Measurements from ENCODE around the gene PACS1. TPM values are rescaled to one million over a fixed set of nuclear protein-coding genes. Genes with fewer than 3 reads are reported as not detected.
A peak's percentile ranks its signal among the peaks of the same experiment; 100 is the strongest.
"Not testable (repeated sequence)": the region's sequence is repeated elsewhere in the genome, so short reads cannot be mapped to it uniquely, and the experiment has no call there.

The PACS1 gene
- 18.6 and 31.5 TPM in 2 replicates for total RNA-seq (ENCODE audit: low replicate concordance)

DNA sequence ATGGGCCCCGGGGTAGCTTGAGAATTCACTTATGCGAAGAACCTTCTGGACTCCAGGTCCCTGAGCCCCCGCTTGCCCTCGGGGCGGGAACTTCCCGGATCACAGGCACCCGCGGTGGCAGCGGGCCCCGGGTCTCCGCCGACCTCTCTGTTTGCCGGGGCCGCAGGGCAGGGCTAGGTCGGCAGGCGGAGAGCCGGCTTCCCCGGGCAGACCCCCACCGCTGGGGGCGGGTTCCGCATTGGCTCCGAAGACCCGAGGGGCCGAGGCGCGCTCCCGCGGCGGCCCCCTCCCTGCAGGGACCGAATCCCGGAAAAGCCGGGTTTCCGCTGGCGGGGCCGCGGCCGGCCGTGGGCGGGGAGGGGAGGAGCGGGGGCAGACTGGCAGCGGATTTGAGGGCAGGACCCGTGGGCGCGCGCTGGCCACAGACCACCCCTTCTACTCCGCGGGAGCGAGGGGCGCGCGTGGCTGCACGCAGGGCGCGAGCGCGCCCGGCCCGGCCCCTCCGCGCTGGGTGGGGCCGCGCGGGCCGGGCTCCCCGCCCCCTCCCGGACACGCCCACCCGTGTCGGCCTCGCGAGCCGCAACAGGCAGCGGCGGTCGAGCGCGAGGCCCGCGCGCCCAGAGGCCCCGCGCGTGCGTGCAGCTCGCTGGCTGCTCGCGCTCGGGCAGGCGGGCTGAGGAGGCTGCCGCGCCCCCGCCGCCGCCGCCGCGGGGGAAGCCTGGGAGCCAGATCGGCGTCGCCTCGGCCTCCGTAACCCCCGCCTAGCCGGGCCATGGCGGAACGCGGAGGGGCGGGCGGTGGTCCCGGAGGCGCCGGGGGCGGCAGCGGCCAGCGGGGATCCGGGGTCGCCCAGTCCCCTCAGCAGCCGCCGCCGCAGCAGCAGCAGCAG lies at the start of gene PACS1:
PACS1 (plus strand) TSS at position 558 of the 889 bp plus-strand sequence; CDS start at position 773, 215 bp downstream.
- TF ChIP-seq, protein P1, sequence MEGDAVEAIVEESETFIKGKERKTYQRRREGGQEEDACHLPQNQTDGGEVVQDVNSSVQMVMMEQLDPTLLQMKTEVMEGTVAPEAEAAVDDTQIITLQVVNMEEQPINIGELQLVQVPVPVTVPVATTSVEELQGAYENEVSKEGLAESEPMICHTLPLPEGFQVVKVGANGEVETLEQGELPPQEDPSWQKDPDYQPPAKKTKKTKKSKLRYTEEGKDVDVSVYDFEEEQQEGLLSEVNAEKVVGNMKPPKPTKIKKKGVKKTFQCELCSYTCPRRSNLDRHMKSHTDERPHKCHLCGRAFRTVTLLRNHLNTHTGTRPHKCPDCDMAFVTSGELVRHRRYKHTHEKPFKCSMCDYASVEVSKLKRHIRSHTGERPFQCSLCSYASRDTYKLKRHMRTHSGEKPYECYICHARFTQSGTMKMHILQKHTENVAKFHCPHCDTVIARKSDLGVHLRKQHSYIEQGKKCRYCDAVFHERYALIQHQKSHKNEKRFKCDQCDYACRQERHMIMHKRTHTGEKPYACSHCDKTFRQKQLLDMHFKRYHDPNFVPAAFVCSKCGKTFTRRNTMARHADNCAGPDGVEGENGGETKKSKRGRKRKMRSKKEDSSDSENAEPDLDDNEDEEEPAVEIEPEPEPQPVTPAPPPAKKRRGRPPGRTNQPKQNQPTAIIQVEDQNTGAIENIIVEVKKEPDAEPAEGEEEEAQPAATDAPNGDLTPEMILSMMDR (IDR thresholded peaks at IDR 0.05; ENCODE audit: insufficient read depth, low read length): no peak
- peak within 1 kb of the TSS; percentile 75 for H3K4me3 ChIP-seq (ENCODE audit: low read depth, low read length)
- DNase-seq (ENCODE audit: low read depth): peak; percentile 83

DNA sequence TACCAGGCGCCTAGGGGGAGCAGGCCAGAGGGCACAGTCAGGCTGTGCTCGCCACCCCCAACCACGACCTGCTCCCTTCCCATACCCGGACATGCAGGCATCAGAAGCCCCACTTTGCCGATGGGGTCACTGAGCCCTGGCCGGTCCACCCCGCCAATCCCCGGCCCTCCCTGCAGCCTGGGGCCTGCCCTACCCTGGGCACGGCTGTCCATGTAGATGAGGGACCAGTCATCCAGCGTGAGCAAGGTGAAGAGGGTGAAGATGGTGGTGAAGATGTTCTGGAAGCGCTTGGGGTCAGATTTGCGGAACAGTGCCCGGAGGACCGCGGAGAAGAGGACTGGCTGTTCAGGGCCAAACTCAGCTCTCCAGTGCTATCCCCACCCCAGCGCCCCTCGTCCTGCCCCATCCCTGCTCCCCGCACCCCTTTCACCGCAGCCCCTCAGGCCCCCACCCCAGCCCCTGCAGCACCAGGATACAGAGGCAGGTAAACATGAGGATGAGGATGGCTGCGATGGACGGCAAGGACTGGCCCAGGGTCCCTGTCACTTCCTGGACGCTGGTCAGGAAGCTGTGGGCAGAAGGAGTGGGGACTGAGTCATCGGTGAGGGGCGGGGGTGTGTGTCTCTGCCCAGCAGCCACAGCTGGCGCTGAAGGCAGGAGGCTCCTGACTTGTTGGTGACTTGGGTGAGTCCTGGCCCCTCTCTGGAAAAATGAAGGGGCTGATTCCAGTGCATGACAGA lies 49.3 kb upstream of the PACS1 start:
- TF ChIP-seq, protein P1 (IDR thresholded peaks at IDR 0.05; ENCODE audit: insufficient read depth, low read length): no peak
- peak; percentile 51 for DNase-seq (ENCODE audit: low read depth)
- no peak overlapping the region for H3K4me3 ChIP-seq (ENCODE audit: low read depth, low read length)

- peak; percentile 55 for DNase-seq (ENCODE audit: low read depth)
- TF ChIP-seq, protein P1 (IDR thresholded peaks at IDR 0.05; ENCODE audit: insufficient read depth, low read length): peak; percentile 95
- H3K4me3 ChIP-seq (ENCODE audit: low read depth, low read length): peak overlapping the region; percentile 17
Observed at GRCh38 chr11:66022401-66023185, 47.5 kb upstream of the PACS1 start.

- H3K4me3 ChIP-seq (ENCODE audit: low read depth, low read length); DNase-seq (ENCODE audit: low read depth): not testable (repeated sequence)
Observed at GRCh38 chr11:66023186-66023440, 47.0 kb upstream of the PACS1 start.

DNA sequence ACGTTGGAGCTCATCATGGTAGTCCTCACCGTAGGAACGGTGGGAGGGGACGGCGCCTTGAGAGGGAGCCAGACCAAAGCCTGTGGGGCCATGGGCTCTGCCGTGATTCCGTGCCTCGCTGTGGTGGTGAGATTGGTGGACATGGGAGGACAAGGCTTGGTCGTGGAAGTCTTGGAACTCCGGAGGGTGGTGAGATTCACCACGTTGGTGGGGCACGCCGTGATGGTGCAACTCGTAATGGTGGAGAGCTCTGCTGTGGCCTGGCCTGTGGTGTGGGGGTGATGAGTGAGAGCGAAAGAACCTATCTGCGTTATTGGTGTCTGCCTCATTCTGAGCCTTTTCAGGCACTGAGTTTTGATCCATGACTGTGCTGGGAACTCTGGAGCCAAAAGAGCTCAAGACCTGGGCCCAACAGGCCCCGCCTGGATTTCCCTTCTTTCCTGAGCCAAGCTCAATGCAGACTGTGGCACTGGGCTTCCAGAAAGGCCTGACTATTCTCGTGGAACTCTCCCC lies 44.0 kb upstream of the PACS1 start, which contains the start of gene CATSPER1:
CATSPER1 (minus strand) TSS at position 463 of the 513 bp plus-strand sequence; CDS start at position 363, 100 bp downstream.
- TF ChIP-seq, protein P1 (IDR thresholded peaks at IDR 0.05; ENCODE audit: insufficient read depth, low read length): no peak
- no peak for DNase-seq (ENCODE audit: low read depth)
- no peak within 1 kb of the TSS for H3K4me3 ChIP-seq (ENCODE audit: low read depth, low read length)

DNA sequence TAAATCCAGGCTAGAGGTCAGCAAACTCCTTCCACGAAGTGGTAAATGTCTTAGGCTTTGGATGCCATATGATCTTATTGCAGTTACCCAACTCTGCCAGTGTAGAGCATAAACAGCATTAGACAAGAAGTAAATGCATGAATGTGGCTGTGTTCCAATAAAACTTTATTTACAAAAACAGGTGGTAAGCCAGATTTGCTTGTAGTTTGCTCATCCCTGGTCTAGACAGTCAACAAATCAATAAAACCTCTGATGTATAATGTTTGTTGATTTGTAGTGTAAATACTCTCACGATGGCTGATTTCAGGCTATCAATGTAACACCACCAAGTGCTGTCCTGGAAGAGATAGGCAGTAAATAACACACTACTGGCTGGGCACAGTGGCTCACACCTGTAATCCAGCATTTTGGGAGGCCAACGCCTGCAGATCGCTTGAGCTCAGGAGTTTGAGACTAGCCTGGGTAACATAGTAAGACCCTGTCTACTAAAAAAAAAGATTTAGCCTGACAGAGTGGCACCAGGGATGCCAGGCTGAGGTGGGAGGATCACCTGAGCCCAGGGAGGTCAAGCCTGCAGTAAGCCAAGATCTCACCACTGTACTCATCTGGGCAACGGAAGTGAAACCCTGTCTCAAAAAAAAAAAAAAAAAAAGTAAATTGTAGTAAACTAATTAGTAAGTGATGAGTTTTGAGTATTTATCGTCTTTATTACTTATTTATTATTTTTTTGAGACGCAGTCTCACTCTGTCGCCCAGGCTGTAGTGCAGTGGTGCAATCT lies 36.9 kb upstream of the PACS1 start:
- TF ChIP-seq, protein P1 (IDR thresholded peaks at IDR 0.05; ENCODE audit: insufficient read depth, low read length): no peak
- DNase-seq (ENCODE audit: low read depth): no peak
- no peak overlapping the region for H3K4me3 ChIP-seq (ENCODE audit: low read depth, low read length)

All from fibroblast of the aortic adventitia (primary cell).